ENCODE results near the gene CYP2A13.
"Not testable (repeated sequence)": the region's sequence is repeated elsewhere in the genome, so short reads cannot be mapped to it uniquely, and the experiment has no call there.

GRCh38 chr19:41126765-41127203, 38.5 kb downstream of the CYP2A13 start:
- TF ChIP-seq, protein P1, sequence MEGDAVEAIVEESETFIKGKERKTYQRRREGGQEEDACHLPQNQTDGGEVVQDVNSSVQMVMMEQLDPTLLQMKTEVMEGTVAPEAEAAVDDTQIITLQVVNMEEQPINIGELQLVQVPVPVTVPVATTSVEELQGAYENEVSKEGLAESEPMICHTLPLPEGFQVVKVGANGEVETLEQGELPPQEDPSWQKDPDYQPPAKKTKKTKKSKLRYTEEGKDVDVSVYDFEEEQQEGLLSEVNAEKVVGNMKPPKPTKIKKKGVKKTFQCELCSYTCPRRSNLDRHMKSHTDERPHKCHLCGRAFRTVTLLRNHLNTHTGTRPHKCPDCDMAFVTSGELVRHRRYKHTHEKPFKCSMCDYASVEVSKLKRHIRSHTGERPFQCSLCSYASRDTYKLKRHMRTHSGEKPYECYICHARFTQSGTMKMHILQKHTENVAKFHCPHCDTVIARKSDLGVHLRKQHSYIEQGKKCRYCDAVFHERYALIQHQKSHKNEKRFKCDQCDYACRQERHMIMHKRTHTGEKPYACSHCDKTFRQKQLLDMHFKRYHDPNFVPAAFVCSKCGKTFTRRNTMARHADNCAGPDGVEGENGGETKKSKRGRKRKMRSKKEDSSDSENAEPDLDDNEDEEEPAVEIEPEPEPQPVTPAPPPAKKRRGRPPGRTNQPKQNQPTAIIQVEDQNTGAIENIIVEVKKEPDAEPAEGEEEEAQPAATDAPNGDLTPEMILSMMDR (IDR thresholded peaks at IDR 0.05 in 4 of 5, conservative IDR thresholded peaks at IDR 0.05 in 1 of 5): peak in 4 of 5 experiments; percentile 18 to 65 (median 44)
- not testable (repeated sequence) for TF ChIP-seq POLR2A (IDR thresholded peaks at IDR 0.05)
